Stomach smooth muscle (tissue), 2 donors: ENCODE measurements around the gene TCAIM.
"Not testable (repeated sequence)": the region's sequence is repeated elsewhere in the genome, so short reads cannot be mapped to it uniquely, and the experiment has no call there.

Experiments
- H3K27ac ChIP-seq: one replicate; pipeline ENCODE4 v1.7.0; 2013; ENCODE audit warnings: mild to moderate bottlenecking, low read length, inconsistent platforms
- H3K27me3 ChIP-seq, 2 donors: one replicate each; pipeline ENCODE4 v1.7.0; 2013; ENCODE audit warnings: low read length in 2 of 2; ENCODE audit not compliant: insufficient read depth in 2 of 2, control insufficient read depth in 1 of 2
- H3K36me3 ChIP-seq, 2 donors: one replicate each; pipeline ENCODE4 v1.7.0; 2013; ENCODE audit warnings: low read length in 2 of 2; ENCODE audit not compliant: control insufficient read depth in 2 of 2, insufficient read depth in 2 of 2
- H3K4me1 ChIP-seq: one replicate; pipeline ENCODE4 v1.7.0; 2013; ENCODE audit warnings: low read length; ENCODE audit not compliant: control insufficient read depth, insufficient read depth
- H3K4me3 ChIP-seq, 2 donors: one replicate each; pipeline ENCODE4 v1.7.0; 2013; ENCODE audit warnings: low read length in 2 of 2
- H3K9ac ChIP-seq, 2 donors: one replicate each; pipeline ENCODE4 v1.7.0; 2013; ENCODE audit warnings: low read length in 2 of 2, mild to moderate bottlenecking in 1 of 2
- H3K9me3 ChIP-seq, 2 donors: one replicate each; pipeline ENCODE4 v1.7.0; 2013; ENCODE audit warnings: low read length in 2 of 2; ENCODE audit not compliant: control insufficient read depth in 2 of 2
- donor health status: healthy.
- donor health status: Pancreatic carcinoma.

The TCAIM gene

DNA sequence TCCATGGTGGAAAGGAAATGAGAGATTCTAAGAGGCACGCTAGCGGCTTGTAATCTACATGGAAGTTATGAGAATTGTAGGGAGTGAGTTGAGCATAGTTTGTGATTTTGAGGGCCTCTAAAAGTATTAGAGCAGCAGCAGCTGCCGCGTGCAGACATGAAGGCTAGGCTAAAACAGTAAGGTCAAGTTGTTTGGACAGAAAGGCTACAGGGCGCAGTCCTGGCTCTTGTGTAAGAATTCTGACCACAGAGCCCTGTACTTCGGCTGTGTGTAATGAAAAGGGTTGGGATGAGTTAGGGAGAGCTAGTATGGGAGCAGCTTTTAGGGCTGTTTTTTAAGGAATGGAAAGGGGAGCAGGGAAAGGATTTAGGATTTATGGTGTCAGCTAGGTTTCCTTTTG lies 8.0 kb downstream of the TCAIM start:
- H3K27ac ChIP-seq, H3K9me3 ChIP-seq, H3K27me3 ChIP-seq, H3K9ac ChIP-seq, H3K4me3 ChIP-seq, H3K36me3 ChIP-seq, H3K4me1 ChIP-seq: not testable (repeated sequence)

DNA sequence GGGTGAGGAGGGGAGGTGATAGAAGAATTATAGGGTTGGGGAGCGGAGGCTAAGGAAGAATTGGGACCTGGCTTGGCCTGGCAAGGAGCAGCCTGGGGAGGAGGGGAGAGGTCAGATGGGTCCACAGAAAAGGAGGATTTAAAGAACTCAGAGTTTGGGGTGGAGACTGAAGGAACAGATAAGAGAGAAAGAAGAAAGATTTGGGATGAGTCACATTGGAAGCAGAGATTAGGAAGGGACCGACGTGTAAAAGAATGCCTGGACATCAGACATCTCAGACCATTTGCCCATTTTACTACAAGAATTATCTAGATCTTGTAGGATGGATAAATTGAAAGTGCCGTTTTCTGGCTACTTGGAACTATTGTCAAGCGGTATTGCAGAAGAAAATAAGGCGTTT lies 10.4 kb downstream of the TCAIM start:
- no peak overlapping the region for H3K4me3 ChIP-seq
- no peak overlapping the region for H3K27ac ChIP-seq
- no peaks in the 10 kb centered on the region for H3K9me3 ChIP-seq

GRCh38 chr3:44353355-44353924 lies 14.9 kb downstream of the TCAIM start:
- Histone ChIP-seq H3K9me3 (no peaks in the 10 kb centered on the region), H3K4me3 (no peak overlapping the region), H3K36me3 (peaks cover 0 to 1% of the 10 kb centered on the region in 2 donors), H3K27me3 (no peaks in the 10 kb centered on the region), H3K4me1 (peaks cover 8% of the 10 kb centered on the region), H3K27ac (no peak overlapping the region), H3K9ac (no peak overlapping the region)

More for the DNA sequence above, 10.4 kb downstream of the TCAIM start:
- H3K36me3 ChIP-seq, result no peaks in the 10 kb centered on the region
- H3K9ac ChIP-seq, result no peak overlapping the region
- no peaks in the 10 kb centered on the region for H3K27me3 ChIP-seq
- peaks cover 2% of the 10 kb centered on the region for H3K4me1 ChIP-seq

GRCh38 chr3:44355362-44356033 lies 16.9 kb downstream of the TCAIM start:
- no peaks in the 10 kb centered on the region for H3K9me3 ChIP-seq
- H3K36me3 ChIP-seq, result peaks cover 9% of the 10 kb centered on the region in 2 donors
- H3K27me3 ChIP-seq, result no peaks in the 10 kb centered on the region
- no peak overlapping the region for H3K4me3 ChIP-seq
- peaks cover 14% of the 10 kb centered on the region for H3K4me1 ChIP-seq
- no peak overlapping the region for H3K9ac ChIP-seq
- peak overlapping the region; percentile 50 for H3K27ac ChIP-seq

- Histone ChIP-seq H3K9me3 (no peaks in the 10 kb centered on the region), H3K36me3 (peaks cover 9 to 11% of the 10 kb centered on the region in 2 donors), H3K4me1 (peaks cover 14% of the 10 kb centered on the region), H3K27ac (no peak overlapping the region), H3K9ac (peak overlapping the region in 1 of 2 donors; percentile 9), H3K4me3 (no peak overlapping the region), H3K27me3 (no peaks in the 10 kb centered on the region)
These were observed 20.7 kb downstream of the TCAIM start for GRCh38 chr3:44359146-44359751.

DNA sequence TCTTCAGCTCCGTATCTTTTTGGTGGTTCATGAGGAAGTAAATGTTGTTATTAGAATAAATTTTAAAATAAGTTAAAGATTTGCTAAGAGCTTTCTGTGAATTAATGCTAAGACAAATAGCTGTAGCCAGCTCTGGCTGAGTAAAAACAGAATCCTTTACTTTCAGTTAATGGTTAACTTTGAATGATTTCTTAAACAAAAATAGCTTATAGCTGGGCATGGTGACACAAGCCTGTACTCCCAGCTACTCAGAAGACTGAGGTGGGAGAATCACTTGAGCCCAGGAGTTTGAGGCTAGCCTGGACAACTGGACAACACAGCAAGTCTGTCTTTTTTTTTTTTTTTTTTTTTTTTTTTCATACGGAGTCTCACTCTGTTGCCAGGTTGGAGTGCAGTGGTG lies 25.0 kb downstream of the TCAIM start:
- H3K36me3 ChIP-seq, result peaks cover 8 to 19% of the 10 kb centered on the region in 2 donors
- H3K4me1 ChIP-seq, result peaks cover 6% of the 10 kb centered on the region
- H3K4me3 ChIP-seq, result no peak overlapping the region
- no peaks in the 10 kb centered on the region for H3K27me3 ChIP-seq
- H3K9ac ChIP-seq, result no peak overlapping the region
- H3K9me3 ChIP-seq, result no peaks in the 10 kb centered on the region
- no peak overlapping the region for H3K27ac ChIP-seq

- Histone ChIP-seq H3K4me3 (no peak overlapping the region), H3K36me3 (peaks cover 2 to 10% of the 10 kb centered on the region in 2 donors), H3K9ac (no peak overlapping the region), H3K4me1 (no peaks in the 10 kb centered on the region), H3K9me3 (no peaks in the 10 kb centered on the region), H3K27me3 (no peaks in the 10 kb centered on the region), H3K27ac (no peak overlapping the region)
These were observed 27.4 kb downstream of the TCAIM start for GRCh38 chr3:44365952-44366351.

DNA sequence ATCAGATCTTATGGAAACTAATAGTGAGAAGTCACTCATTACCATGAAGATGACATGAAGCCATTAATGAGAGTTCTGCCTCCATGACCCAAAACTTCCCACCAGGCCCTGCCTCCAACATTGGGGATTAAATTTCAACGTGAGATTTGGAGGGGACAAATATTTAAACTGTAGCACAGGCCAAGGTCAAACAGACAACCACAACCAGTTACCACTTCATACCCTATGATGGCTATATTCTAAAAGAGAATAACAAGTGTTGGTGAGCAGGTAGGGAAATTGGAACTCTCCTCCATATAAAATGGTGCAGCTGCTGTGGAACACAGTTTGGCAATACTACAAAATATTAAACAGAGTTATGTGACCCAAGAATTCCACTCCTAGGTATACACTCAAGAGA lies 36.9 kb downstream of the TCAIM start:
- Histone ChIP-seq H3K36me3 (peaks cover 0 to 8% of the 10 kb centered on the region in 2 donors), H3K27me3 (no peaks in the 10 kb centered on the region), H3K4me3 (no peak overlapping the region), H3K9ac (no peak overlapping the region), H3K4me1 (no peaks in the 10 kb centered on the region), H3K9me3 (no peaks in the 10 kb centered on the region), H3K27ac (no peak overlapping the region)

DNA sequence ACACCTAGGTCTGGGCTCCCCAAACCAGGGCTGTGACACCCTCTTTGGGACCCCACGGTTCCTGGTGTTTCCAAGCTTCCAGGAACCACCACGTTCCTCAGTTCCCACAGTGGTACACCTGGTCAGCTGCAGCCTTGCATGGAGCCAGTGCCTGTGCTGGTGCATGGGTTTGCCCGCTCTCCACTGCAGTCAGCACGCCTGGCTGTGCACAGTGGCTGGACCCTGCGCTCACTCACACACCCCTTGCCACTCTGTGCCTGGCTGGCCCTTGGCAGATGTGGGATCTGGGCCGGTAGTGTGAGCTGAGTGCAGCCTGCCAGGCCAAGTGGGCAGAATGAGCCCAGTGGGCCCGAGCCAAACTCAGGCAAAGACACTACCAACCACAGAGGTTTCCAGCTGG lies 48.8 kb downstream of the TCAIM start:
- Histone ChIP-seq H3K9me3 (no peaks in the 10 kb centered on the region), H3K36me3 (peaks cover 0 to 4% of the 10 kb centered on the region in 2 donors), H3K4me1 (no peaks in the 10 kb centered on the region), H3K27ac (no peak overlapping the region), H3K27me3 (no peaks in the 10 kb centered on the region), H3K9ac (no peak overlapping the region), H3K4me3 (no peak overlapping the region)

GRCh38 chr3:44392489-44392888 lies 53.9 kb downstream of the TCAIM start:
- Histone ChIP-seq H3K4me1 (no peaks in the 10 kb centered on the region), H3K4me3 (no peak overlapping the region), H3K27ac (no peak overlapping the region), H3K36me3 (peaks cover 6 to 15% of the 10 kb centered on the region in 2 donors), H3K27me3 (no peaks in the 10 kb centered on the region), H3K9me3 (no peaks in the 10 kb centered on the region), H3K9ac (no peak overlapping the region)

GRCh38 chr3:44395714-44396113 lies 57.1 kb downstream of the TCAIM start:
- no peak overlapping the region for H3K27ac ChIP-seq
- H3K9me3 ChIP-seq, result no peaks in the 10 kb centered on the region
- no peaks in the 10 kb centered on the region for H3K27me3 ChIP-seq
- H3K4me3 ChIP-seq, result no peak overlapping the region
- no peaks in the 10 kb centered on the region for H3K4me1 ChIP-seq
- no peak overlapping the region for H3K9ac ChIP-seq
- peaks cover 6 to 15% of the 10 kb centered on the region in 2 donors for H3K36me3 ChIP-seq
